OCI-LY7 (cell line): ENCODE data around the gene ZFYVE16. TPM values are rescaled to one million over a fixed set of nuclear protein-coding genes. Genes with fewer than 3 reads are reported as not detected.

Source experiments
- BruUV-seq: library from RNA; stranded (reverse); fragments of 400-500 nt; replicated peaks from 2 replicates; lab custom pipeline; 2021; lab: Mats Ljungman, UMichigan
- CTCF ChIA-PET: fragments of 300-600 bp; sonication (Branson Sonifier 250); formaldehyde crosslinking; loops from one replicate; lab custom pipeline; 2022; ENCODE audit warnings: antibody characterized with exemption; ENCODE audit not compliant: unreplicated experiment; lab: Charles Lee
- POLR2A ChIA-PET: fragments of 300-600 bp; sonication (Branson Sonifier 250); formaldehyde crosslinking; loops from one replicate; lab custom pipeline; 2022; ENCODE audit warnings: antibody characterized with exemption; lab: Charles Lee
- DNase-seq: peaks from one replicate; pipeline ENCODE4 v3.0.0-alpha.2; 2015; ENCODE audit warnings: low spot score
- H2AFZ ChIP-seq: fragments of 200-600 bp; sonication (generic), shearing (Covaris generic); 2 replicates; pipeline ENCODE4 v1.6.1; 2014; ENCODE audit warnings: mild to moderate bottlenecking, antibody characterized with exemption, low read length, moderate library complexity
- H3K27ac ChIP-seq: fragments of 200-600 bp; sonication (generic); 2 replicates; pipeline ENCODE4 v1.5.1; 2014; ENCODE audit warnings: mixed run types, low read depth, mild to moderate bottlenecking, moderate library complexity, low read length, inconsistent platforms; ENCODE audit not compliant: poor library complexity, severe bottlenecking
- H3K36me3 ChIP-seq: fragments of 200-600 bp; sonication (generic); 2 replicates; pipeline ENCODE4 v1.6.1; 2014; ENCODE audit warnings: mild to moderate bottlenecking, antibody characterized with exemption, low read length, moderate library complexity, mixed read lengths; ENCODE audit not compliant: insufficient read depth
- H3K4me1 ChIP-seq: fragments of 200-600 bp; sonication (generic); 2 replicates; pipeline ENCODE4 v1.5.1; 2014; ENCODE audit warnings: mild to moderate bottlenecking, low read length; ENCODE audit not compliant: insufficient read depth, poor library complexity, severe bottlenecking
- H3K4me2 ChIP-seq: fragments of 200-600 bp; sonication (generic); 2 replicates; pipeline ENCODE4 v1.6.1; 2014; ENCODE audit warnings: mild to moderate bottlenecking, low read length
- H3K4me3 ChIP-seq: fragments of 200-600 bp; sonication (generic); 2 replicates; pipeline ENCODE4 v1.5.1; 2014; ENCODE audit warnings: mild to moderate bottlenecking, low read depth, low read length; ENCODE audit not compliant: poor library complexity, severe bottlenecking
- H3K79me2 ChIP-seq: fragments of 200-600 bp; sonication (generic); 2 replicates; pipeline ENCODE4 v1.6.1; 2016; ENCODE audit warnings: low read depth, mild to moderate bottlenecking, low read length, moderate library complexity, mixed read lengths; ENCODE audit not compliant: insufficient read depth
- H3K9me2 ChIP-seq: fragments of 200-600 bp; sonication (generic); 2 replicates; pipeline ENCODE4 v1.6.1; 2016; ENCODE audit warnings: mild to moderate bottlenecking, low read length, mixed read lengths; ENCODE audit not compliant: insufficient read depth
- H3K9me3 ChIP-seq: fragments of 200-600 bp; sonication (generic); 2 replicates; pipeline ENCODE4 v1.6.1; 2014; ENCODE audit warnings: mild to moderate bottlenecking, mixed run types, low read length, mixed read lengths
- H4K20me1 ChIP-seq: fragments of 200-600 bp; sonication (generic); 2 replicates; pipeline ENCODE4 v1.6.1; 2014; ENCODE audit warnings: mild to moderate bottlenecking, antibody characterized with exemption, low read length, moderate library complexity, mixed read lengths; ENCODE audit not compliant: insufficient read depth
- EZH2phosphoT487 ChIP-seq: fragments of 200-600 bp; sonication (generic); IDR thresholded peaks from 2 replicates; pipeline ENCODE4 v1.6.1; 2018; ENCODE audit warnings: low read depth, borderline replicate concordance, mild to moderate bottlenecking, mixed run types, antibody characterized with exemption, low read length, moderate library complexity, mixed read lengths
- intact Hi-C: fragments of 100-400 bp; cut with micrococcal nuclease; formaldehyde crosslinking; loops from one replicate; pipeline ENCODE4 v1.10.0; 2022; ENCODE audit not compliant: unreplicated experiment
- total RNA-seq, 2 experiments: library from RNA; depleted of rRNA in 1 of 2; stranded (reverse); fragments of >200 nt in 1 of 2; shearing (Covaris generic) in 1 of 2; gene quantifications; 2 replicates each; pipeline ENCODE4 v1.2.3, GENCODE V29; 2014 to 2022
- TF ChIP-seq, protein P1 (sequence below): fragments of 200-600 bp; sonication (generic); conservative IDR thresholded peaks from 2 replicates; pipeline ENCODE4 v1.5.1; 2014; ENCODE audit warnings: mild to moderate bottlenecking, antibody characterized with exemption, low read length, moderate library complexity, mixed read lengths

Gene ZFYVE16
- total RNA-seq, 2 experiments from 2014 or later: 8.0 to 21.6 TPM

GRCh38 chr5:80507663-80508062 lies 99.8 kb downstream of the ZFYVE16 start:
- Histone ChIP-seq H3K9me2 (no peaks in the 10 kb centered on the region), H4K20me1 (no peaks in the 10 kb centered on the region), H3K27ac (no peak overlapping the region), H3K36me3 (no peaks in the 10 kb centered on the region), H3K79me2 (no peaks in the 10 kb centered on the region), H2AFZ (no peak overlapping the region), H3K4me3 (no peak overlapping the region), H3K9me3 (no peaks in the 10 kb centered on the region), H3K4me2 (no peak overlapping the region), H3K4me1 (no peaks in the 10 kb centered on the region)
- DNase-seq: no peak
- intact Hi-C loops: loop anchor here (1.0 kb wide), 1 partner anchor 21 kb away; no protein-coding TSS in a partner anchor
- ChIA-PET CTCF (no interaction called here), POLR2A (interaction anchor here (0.6 to 1.1 kb wide), 2 partner anchors 21 to 1011 kb away, joined by 3 read pairs; no protein-coding TSS in a partner anchor)
- no TSS peak for BruUV-seq
- TF ChIP-seq, protein P1, sequence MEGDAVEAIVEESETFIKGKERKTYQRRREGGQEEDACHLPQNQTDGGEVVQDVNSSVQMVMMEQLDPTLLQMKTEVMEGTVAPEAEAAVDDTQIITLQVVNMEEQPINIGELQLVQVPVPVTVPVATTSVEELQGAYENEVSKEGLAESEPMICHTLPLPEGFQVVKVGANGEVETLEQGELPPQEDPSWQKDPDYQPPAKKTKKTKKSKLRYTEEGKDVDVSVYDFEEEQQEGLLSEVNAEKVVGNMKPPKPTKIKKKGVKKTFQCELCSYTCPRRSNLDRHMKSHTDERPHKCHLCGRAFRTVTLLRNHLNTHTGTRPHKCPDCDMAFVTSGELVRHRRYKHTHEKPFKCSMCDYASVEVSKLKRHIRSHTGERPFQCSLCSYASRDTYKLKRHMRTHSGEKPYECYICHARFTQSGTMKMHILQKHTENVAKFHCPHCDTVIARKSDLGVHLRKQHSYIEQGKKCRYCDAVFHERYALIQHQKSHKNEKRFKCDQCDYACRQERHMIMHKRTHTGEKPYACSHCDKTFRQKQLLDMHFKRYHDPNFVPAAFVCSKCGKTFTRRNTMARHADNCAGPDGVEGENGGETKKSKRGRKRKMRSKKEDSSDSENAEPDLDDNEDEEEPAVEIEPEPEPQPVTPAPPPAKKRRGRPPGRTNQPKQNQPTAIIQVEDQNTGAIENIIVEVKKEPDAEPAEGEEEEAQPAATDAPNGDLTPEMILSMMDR: no peak
- TF ChIP-seq EZH2phosphoT487: no peak

- intact Hi-C loops: no loop called here
Measured at GRCh38 chr5:80508844-80509243, 101.0 kb downstream of the ZFYVE16 start.

DNA sequence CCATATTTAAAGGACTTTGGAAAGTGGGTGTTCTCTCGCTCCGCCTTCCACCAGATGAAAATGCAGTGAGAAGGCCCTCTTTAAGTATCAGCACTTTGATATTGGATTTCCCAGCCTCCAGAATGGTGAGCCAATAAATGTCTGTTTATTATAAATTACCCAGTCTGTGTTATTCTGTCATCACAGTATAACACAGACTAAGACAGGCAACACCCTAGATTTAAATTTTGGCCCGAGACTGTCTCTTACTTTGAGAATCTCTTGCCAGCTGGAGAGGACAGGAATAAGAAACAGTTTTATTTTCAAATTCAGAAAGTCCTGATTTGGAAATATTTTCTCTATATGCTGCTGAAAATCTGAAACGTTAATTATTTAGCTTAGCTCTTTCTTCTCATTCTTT lies 101.5 kb downstream of the ZFYVE16 start:
- Histone ChIP-seq H3K4me3 (no peak overlapping the region), H3K9me3 (no peaks in the 10 kb centered on the region), H3K27ac (no peak overlapping the region), H3K36me3 (no peaks in the 10 kb centered on the region), H2AFZ (no peak overlapping the region), H4K20me1 (no peaks in the 10 kb centered on the region), H3K4me1 (no peaks in the 10 kb centered on the region), H3K4me2 (no peak overlapping the region), H3K79me2 (no peaks in the 10 kb centered on the region), H3K9me2 (no peaks in the 10 kb centered on the region)
- no peak for DNase-seq
- POLR2A ChIA-PET: interaction anchor here (0.6 to 1.2 kb wide), 3 partner anchors 11 to 393 kb away, joined by 3 to 4 read pairs (median 3); no protein-coding TSS in a partner anchor
- intact Hi-C loops: no loop called here
- CTCF ChIA-PET: no interaction called here
- BruUV-seq: no TSS peak
- no peak for TF ChIP-seq EZH2phosphoT487
- TF ChIP-seq, protein P1: no peak

More at GRCh38 chr5:80508844-80509243, 101.0 kb downstream of the ZFYVE16 start:
- Histone ChIP-seq H4K20me1 (no peaks in the 10 kb centered on the region), H2AFZ (no peak overlapping the region), H3K4me2 (no peak overlapping the region), H3K9me3 (no peaks in the 10 kb centered on the region), H3K36me3 (no peaks in the 10 kb centered on the region), H3K4me1 (no peaks in the 10 kb centered on the region), H3K27ac (no peak overlapping the region), H3K4me3 (no peak overlapping the region), H3K9me2 (no peaks in the 10 kb centered on the region), H3K79me2 (no peaks in the 10 kb centered on the region)
- BruUV-seq: no TSS peak
- DNase-seq: no peak
- ChIA-PET POLR2A (interaction anchor here (1.2 kb wide), 1 partner anchor 392 kb away, joined by 3 read pairs; no protein-coding TSS in a partner anchor), CTCF (no interaction called here)
- no peak for TF ChIP-seq EZH2phosphoT487
- TF ChIP-seq, protein P1: no peak
